NCI-H82 treated with DMSO at 0.1 percent for 48 hours (cell line): ENCODE results near the gene MKLN1.
A peak's percentile ranks its signal among the peaks of the same experiment; 100 is the strongest.

Experiments used
- DNase-seq: peaks from one replicate; lab custom pipeline; 2025; ENCODE audit not compliant: unreplicated experiment; lab: John Stamatoyannopoulos, UW

The MKLN1 gene

GRCh38 chr7:131346885-131347592, 19.4 kb downstream of the MKLN1 start:
- DNase-seq, result no peak

GRCh38 chr7:131352032-131352431, 24.4 kb downstream of the MKLN1 start:
- no peak for DNase-seq

DNA sequence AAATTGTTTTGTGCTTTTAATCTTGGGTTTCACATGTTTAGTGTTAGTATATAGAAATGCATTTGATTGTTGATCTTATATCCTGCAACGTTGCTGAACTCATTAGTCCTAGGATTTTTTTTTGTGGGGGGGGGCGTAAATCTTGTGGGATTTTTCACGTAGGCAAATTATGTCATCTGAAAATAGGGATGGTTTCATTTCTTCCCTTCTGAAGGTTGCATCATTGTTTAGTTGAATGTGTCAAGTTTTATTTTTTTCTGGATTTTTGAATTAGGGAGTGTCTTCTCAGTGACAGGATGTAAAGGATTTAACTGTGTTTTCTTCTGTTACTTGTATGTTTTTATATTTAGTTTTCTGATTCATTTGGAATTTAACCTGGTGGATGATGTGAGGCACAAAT, 26.7 kb downstream of the MKLN1 start:
- no peak for DNase-seq

GRCh38 chr7:131355917-131356777, 28.5 kb downstream of the MKLN1 start:
- DNase-seq, result no peak

- DNase-seq, result no peak
Measured at GRCh38 chr7:131357282-131357880, 29.7 kb downstream of the MKLN1 start.

- DNase-seq, result no peak
Measured at GRCh38 chr7:131358636-131359035, 31.0 kb downstream of the MKLN1 start.

DNA sequence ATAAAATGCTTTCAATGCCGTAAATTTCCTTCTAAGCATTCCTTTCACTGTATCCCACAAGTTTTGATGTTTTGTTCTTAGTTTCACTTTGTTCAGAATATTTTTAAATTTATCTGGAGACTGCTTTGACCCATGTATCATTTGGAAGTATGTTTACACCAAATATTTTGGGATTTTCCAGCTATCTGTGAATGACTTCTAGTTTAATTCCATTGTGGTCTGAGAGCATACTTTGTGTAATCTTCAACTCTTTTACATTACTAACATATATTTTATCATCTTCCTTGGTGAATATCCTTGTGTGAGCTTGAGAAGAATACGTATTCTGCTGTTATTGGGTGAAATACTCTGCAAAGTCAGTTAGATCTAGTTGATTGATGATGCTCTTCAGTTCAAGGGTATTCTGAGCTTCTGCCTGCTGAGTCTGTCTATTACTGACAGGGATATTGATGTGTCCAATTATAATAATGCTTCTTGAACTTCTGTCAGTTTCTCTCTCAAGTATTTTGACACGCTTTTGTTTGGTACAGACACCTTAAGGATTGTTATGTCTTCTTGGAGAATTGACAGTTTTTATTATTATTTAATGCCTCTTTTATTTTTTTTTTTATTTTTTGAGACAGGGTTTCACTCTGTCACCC, 31.6 kb downstream of the MKLN1 start:
- no peak for DNase-seq

- DNase-seq, result no peak
Measured at GRCh38 chr7:131363719-131364118, 36.0 kb downstream of the MKLN1 start.

GRCh38 chr7:131364767-131365344, 37.2 kb downstream of the MKLN1 start:
- DNase-seq, result no peak

DNA sequence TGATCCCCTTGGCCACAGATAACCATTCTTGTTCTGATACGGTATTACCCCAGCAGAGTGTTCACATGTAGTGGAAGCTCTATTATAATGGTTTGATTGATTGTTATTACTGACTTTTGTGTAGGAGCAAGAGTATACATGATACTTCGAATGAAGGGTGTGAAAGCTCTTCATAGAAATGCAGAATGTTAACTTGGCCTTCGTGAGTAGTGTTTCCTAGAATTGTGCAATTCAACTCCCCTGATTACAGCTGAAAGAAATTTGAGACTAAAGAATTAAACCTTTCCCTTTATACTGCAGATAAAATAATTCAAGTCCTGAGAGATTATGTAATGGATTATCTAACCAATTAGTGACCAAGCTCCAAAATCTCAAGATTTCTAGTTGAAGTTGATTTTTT, 38.2 kb downstream of the MKLN1 start:
- DNase-seq, result no peak

- DNase-seq, result no peak
Measured at GRCh38 chr7:131369354-131369753, 41.7 kb downstream of the MKLN1 start.

DNA sequence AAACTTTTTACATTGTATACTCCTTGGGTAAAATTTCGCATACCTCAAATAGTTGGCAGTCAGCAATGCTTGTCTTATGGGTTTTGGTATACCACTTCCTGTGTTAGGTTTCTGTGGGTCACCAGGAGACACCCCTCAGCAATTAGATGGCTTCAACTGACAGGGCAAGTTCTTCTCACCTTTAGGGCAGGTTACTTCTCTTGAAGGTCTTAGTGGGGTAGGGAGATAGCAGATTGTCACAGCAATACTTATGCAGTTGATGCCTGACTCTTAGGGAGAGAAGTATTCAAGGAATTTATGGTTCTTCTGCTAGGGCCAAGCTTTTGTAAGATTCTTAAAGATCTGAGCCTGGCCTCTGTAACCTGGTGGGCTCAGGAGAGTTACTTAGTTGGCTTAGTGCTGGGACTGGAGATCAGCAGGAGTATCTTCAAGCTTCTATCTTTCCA, 42.9 kb downstream of the MKLN1 start:
- no peak for DNase-seq

- DNase-seq, result no peak
Measured at GRCh38 chr7:131371411-131371810, 43.7 kb downstream of the MKLN1 start.

DNA sequence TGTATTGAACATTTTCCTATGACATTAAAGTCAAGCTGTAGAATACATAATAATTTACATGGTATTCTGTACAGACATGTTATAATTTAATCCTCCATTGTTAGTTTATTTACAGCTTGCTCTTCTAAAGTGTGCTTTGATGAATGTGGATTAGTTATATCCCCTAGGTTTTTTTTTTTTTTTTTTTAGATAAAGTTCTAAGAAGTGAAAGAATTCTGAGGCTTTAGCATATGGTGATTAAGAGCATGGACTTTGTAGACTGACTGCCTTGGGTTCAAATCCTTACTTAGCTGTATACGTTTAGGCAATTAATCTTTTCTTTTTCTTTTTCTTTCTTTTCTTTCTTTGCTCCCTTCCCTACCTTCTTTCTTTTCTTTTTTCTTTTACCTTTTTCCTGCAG, 44.9 kb downstream of the MKLN1 start:
- no peak for DNase-seq

GRCh38 chr7:131374821-131375220, 47.1 kb downstream of the MKLN1 start:
- DNase-seq, result no peak

GRCh38 chr7:131381069-131381838, 53.6 kb downstream of the MKLN1 start:
- no peak for DNase-seq

- DNase-seq, result peak; percentile 34
Measured at GRCh38 chr7:131383417-131384285, 56.0 kb downstream of the MKLN1 start.

DNA sequence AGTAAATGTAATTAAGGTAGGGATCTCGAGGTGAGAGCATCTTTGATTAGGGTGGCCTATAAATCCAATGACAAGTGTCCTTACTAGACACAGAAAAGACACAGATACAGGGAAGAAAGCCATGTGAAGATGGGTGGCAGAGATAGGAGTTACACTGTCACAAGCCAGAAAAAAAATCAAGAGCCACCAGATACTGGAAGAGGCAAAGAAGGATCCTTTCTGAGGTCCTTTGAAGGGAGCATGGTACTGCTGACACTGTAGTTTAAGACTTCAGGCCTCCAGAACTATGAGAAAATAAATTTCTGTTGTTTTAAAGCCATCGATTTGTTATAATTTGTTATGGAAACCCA, 56.6 kb downstream of the MKLN1 start:
- no peak for DNase-seq

- DNase-seq, result no peak
Measured at GRCh38 chr7:131385039-131385605, 57.4 kb downstream of the MKLN1 start.
